Activated CD8-positive, alpha-beta memory T cell treated with anti-CD3 and anti-CD28 coated beads for 48 hours (primary cell): ENCODE data around the gene CARD6.
"Not testable (repeated sequence)": the region's sequence is repeated elsewhere in the genome, so short reads cannot be mapped to it uniquely, and the experiment has no call there.

Source experiments
- DNase-seq, 3 experiments: peaks; one replicate each; pipeline ENCODE4 v3.0.0-alpha.2; 2020; ENCODE audit warnings: low read depth in 2 of 3, low spot score in 2 of 3

CARD6 gene

DNA sequence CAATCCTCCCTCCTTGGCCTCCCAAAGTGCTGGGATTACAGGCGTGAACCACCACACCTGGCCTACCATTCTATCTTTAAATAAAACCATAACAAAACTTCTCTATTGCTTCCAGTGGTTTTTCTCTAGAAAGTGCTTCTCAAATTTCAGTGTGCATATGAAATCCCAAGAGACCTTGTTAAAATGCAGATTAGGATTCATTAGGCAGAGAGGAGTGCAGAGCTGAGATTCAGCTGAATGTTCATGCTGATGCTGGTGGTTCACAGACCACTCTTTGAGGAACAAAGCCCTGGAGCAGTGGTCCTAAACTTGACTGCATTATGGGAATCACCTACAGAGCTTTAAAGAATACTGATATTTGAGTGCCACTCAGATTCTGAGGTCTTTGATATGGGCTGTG, 28.2 kb downstream of the CARD6 start:
- no peak for DNase-seq

DNA sequence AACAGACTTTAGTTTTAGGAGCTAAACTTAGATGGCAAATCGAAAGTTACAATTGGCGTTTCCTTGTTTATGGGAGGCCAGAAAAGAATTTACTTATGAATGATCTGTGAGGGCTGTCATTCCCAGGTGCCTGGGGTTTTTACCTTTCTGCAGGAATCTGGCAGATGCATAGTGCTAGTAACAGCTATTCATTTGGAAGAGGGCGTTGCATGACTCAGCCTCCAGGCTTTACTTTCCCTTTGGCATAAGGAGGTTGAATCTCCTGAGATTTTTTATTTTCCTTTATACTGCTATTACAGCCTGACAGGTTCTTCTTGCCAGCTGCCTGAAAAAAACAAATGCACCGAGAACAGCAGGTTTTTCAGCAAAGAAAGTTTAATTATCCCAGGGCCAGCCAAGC, 30.0 kb downstream of the CARD6 start:
- no peak for DNase-seq

DNA sequence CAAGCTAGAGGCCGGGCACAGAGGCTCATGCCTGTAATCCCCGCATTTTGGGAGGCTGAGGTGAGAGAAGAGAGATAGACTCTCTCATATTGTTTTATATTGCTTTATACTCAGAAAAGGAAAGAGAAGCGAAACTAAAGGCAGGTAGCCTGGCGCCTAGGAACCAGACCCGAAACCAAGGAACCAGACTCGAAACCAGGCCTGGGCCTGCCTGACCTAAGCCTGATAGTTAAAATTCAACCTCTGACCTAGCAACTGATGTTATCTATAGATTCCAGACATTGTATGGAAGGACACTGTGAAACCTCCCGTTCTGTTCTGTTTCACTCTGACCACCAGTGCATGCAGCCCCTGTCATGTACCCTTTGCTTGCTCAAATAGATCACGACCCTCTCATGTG, 31.1 kb downstream of the CARD6 start:
- not testable (repeated sequence) for DNase-seq

DNA sequence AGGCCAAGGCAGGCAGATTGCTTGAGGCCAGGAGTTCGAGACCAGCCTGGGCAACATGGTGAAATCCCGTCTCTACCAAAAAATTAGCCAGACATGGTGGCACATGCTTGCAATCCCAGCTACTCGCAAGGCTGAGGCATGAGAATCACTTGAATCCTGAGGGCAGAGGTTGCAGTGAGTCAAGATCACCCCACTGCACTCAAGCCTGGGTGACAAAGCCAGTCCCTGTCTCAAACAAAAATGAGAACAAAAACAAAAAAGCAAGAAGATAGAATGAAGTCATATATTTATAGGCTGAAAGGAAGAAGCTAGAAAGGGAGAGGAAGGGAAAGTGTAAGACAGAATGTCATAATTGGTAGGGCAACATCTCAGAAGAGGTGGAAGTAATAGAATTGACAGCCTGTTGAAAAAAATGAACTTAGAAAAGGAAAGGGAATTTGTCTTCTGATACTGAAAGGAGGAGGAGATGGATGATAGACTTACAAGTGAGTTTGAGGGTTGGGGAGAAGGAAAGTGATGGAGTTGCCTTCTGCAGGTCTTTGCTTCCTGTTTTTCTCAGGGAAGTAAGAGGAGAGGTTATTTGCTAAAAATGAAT, 32.2 kb downstream of the CARD6 start:
- DNase-seq: no peak

DNA sequence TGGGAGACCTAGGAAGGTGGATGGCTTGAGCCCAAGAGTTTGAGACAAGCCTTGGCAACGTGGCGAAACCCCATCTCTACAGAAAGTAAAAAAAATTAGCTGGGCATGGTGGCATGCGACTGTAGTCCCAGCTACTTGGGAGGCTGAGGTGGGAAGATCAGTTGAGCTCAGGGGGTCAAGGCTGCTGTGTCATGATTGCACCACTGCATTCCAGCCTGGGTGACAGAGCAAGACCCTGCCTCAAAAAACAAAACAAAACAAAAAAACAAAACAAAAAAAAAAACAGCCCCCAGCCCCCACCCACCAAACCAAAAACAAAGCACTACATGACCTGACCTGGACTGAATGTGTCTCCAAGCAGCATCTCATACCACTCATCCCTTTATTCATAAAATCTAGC, 34.8 kb downstream of the CARD6 start:
- DNase-seq: no peak

DNA sequence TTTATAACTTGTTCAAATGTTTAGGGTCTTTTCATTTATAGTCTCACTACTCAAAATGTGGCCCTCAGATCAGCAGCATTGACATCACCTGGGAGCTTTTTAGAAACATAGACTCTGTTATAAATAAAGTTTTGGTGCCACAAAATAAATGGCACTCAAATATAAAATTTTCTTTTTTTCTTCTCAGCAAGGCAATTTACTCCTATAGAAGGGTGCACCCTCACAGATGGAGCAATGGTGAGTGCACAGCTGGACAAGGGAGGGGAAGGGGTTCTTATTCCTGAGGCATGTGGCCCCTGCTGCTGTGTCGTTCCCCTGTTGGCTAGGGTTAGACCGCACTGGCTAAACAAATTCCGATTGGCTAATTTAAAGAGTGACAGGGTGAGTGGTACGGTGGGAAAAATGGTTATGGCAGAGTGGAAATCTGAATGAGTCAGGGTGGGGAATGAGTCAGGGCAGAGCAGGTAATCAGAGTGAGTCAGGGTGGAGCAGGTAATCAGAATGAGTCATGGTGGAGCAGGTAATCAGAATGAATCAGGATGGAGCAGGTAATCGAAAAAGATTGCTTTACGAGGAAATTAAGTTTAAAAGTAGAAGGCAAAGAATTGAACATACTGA, 36.3 kb downstream of the CARD6 start:
- no peak for DNase-seq

DNA sequence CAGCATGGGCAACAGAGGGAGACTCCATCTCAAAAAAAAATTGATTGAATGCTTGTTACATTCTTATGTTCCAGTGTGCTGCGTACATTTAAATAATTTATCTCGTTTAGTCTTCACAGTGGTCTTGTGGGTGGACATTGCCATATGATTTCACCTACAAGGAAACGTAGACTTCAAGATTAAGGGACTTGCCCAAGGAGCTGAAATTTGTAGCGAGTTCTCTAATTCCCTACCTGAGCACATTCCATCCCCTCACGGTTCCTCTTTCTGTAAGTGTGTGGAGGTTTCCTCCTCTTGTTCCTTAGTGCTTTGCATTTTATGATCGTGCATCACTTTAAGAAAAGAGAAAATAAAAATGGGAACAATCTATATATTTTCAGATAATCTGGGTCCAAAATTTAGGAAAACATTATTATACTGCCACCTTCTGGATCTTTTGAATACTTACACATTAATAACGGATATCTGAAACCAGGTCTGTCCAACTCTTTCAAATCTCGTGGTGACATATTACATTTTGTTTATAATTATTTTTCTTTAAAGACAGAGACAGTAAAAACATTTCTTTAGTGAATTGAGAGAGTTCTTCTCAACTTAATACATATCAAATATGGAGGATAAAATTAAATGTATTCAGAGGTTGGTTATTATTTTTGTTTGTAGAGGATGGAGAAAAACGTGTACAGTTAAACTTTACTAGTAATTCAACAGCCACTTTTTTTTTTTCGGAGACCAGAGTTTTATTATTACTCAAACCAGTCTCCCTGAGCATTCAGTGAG, 38.2 kb downstream of the CARD6 start:
- no peak for DNase-seq

DNA sequence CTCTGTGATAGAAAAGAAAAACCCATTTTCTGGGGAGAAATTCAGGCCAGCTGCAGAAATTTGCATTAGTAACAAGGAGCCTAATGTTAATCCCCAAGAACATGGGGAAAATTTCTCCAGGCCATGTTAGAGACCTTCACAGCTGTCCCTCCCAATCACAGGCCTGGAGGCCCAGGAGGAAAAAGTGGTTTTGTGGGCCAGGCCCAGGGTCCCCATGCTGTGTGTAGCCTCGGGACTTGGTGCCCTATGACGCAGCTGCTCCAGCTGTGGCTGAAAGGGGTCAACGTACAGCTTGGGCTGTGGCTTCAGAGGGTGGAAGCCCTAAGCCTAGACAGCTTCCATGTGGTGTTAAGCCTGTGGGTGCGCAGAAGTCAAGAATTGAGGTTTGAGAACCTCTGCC, 41.1 kb downstream of the CARD6 start:
- DNase-seq: no peak

DNA sequence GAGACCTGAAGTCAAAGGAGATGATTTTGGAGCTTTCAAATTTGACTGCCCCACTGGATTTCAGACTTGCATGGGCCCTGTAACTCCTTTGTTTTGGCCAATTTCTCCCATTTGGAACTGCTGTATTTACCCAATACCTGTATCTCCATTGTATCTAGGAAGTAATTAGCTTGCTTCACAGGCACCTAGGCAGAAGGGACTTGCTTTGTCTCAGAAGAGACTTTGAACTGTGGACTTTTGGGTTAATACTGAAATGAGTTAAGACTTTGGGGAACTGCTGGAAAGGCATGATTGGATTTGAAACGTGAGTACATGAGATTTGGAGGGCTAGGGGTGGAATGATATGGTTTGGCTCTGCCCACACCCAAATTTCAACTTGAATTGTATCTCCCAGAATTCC, 41.9 kb downstream of the CARD6 start:
- not testable (repeated sequence) for DNase-seq

DNA sequence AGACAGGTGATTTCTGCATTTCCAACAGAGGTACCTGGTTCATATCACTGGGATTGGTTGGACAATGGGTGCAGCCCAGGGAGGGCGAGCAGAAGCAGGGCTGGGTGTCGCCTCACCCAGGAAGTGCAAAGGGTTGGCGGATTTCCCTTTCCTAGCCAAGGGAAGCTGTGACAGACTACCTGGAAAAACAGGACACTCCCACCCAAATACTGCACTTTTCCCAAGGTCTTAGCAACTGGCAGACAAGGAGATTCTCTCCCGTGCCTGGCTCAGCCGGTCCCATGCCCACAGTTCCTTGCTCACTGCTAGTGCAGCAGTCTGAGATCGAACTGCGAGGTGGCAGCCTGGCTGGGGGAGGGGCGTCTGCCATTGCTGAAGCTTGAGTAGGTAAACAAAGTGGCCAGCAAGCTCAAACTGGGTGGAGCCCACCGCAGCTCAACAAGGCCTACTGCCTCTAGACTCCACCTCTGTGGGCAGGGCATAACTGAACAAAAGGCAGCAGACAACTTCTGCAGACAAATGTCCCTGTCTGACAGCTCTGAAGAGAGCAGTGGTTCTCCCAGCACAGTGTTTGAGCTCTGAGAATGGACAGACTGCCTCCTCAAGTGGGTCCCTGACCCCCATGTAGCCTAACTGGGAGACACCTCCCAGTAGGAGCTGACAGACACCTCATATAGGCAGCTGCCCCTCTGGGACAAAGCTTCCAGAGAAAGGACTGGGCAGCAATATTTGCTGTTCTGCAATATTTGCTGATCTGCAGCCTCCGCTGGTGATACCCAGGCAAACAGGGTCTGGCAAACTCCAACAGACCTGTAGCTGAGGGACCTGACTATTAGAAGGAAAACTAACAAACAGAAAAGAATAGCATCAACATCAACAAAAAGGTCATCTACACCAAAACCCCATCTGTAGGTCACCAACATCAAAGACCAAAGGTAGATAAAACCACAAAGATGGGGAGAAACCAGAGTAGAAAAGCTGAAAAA, 54.6 kb downstream of the CARD6 start:
- DNase-seq: not testable (repeated sequence)

DNA sequence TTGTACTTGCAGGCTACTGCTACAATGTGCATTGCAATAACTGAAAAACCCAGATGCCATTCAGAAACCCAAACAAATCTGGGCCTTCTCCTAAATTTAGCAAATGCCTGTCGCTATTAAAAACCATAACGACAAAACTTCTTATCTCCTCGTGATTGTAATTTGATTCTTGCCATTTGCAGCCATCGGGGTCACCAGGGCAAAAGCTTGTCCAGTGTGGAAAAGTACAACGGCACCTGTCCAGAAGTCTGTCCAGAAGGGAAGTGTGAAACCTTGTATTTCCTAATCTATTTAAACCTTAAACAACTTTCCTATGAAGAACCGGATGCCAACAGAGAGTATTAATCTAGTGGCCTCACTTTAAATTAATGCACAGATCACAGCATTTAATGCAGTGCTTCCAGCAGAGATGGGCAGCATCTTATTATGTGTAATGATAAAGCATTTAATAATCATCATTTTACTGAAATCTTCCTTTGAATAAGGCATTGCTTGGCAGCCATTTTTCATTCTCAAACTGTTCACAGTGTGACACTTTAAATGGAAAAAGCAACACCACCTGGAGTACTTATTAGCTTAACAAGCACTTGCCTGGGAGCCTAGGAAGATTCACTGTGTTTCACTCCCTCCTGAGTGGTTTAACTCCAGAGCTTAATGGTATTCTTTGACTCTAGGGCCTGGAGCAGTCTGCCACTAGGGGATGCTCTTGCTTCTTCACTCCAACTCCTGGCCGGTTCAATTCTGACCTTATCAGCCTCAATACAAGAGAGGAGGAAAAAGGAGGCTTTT, 63.2 kb downstream of the CARD6 start:
- no peak for DNase-seq

DNA sequence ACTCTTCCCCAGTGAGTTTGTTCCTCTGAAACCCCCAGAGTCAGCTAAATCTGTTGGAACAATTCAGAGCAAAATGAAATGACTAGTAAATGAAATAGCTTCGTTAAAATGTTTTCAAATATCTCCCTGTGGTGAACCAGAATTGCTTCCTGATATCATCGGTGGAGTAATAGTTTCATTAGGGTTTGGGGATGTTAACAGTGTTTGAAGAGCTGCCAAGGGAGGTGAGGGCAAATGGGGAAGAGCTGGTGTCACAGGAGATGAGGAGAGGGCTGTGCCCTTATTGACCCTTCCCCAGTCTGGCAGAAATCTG, 63.8 kb downstream of the CARD6 start:
- no peak for DNase-seq

DNA sequence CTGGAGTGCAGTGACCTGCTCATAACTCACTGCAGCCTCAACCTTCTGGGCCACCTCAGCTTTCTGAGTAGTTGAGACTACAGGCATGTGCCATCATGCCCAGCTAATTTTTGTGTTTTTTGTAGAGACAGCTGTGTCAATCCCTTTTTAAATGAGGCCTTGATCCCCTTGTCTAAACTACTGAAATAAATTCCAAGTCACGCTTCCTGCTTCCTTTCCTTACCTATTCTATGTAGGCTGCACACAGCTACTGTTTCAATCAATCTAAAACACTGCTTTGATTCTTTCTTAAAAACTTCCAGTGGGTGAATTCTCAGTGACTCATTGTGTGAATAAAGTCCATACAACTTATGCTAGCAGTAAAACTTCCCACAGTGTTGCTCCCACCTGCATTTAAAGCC, 65.2 kb downstream of the CARD6 start:
- DNase-seq: no peak

DNA sequence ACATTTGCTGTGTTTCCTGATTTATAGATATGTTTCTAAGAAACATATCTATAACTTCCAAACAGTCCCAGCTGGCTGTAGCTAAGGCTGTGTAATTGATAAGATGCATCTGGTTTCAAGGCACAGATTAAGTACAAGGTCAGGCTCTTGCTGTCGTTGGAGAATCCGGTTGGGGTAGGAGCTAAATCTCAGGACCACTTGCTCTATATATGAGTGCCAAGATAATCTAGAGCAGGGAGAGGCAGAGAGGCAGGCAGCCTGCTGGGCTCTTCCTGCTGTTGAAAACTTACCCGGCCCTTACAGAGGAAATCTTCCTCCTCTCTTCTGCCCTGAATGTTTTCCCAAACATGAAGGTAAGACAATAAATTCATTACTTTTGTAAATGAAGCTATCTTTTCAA, 68.1 kb downstream of the CARD6 start, which contains the start of gene C7:
C7 (plus strand) TSS at position 234 of the 400 bp plus-strand sequence; CDS start at position 348, 114 bp downstream.
- DNase-seq: no peak

DNA sequence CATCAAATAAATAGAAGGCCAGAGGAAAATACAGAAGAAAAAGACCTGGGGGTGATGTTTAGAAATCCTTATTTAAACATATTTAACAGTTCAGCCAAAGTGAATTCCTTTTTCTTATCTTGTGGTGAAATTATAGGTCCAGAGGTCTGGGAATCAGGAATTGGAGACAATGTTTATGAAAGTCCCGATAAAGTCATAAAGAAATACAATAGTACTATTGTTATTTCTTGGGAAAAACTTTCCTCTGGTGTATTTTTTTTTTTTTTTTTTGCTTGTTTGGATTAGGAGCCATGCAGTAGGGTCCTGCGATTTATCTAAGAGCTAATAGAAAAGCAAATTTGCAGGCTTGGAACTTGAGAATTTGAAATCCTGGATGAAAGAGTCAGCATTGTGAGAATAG, 68.6 kb downstream of the CARD6 start:
- no peak for DNase-seq
